Activated B cell treated with CpG ODN at 0.5 μM for 24 hours (primary cell): ENCODE results near the gene CHD5. TPM values are rescaled to one million over a fixed set of nuclear protein-coding genes. Genes with fewer than 3 reads are reported as not detected.

Source experiments
- ATAC-seq: fragments of 200-7000 bp; cut with Tn5 transposase; one replicate; pipeline ENCODE4 v1.10.0; 2021; ENCODE audit warnings: low read depth, mild to moderate bottlenecking, moderate library complexity
- CTCF ChIA-PET: fragments of 350-600 bp; sonication (Branson Sonifier 250); formaldehyde crosslinking; loops from one replicate; lab custom pipeline; 2021; ENCODE audit warnings: antibody characterized with exemption; lab: Charles Lee
- POLR2A ChIA-PET: fragments of 350-600 bp; sonication (Branson Sonifier 250); formaldehyde crosslinking; loops from one replicate; lab custom pipeline; 2021; ENCODE audit warnings: antibody characterized with exemption; lab: Charles Lee
- DNase-seq: peaks from one replicate; pipeline ENCODE4 v3.0.0; 2022
- H3K27ac Mint-ChIP-seq: one replicate; pipeline ENCODE4 v1.8.0; 2020; ENCODE audit warnings: mixed read lengths
- H3K27me3 Mint-ChIP-seq: one replicate; pipeline ENCODE4 v1.8.0; 2021; ENCODE audit warnings: mixed read lengths
- H3K36me3 Mint-ChIP-seq: one replicate; pipeline ENCODE4 v1.8.0; 2021; ENCODE audit warnings: low read depth, mixed read lengths
- H3K4me1 Mint-ChIP-seq: one replicate; pipeline ENCODE4 v1.8.0; 2021; ENCODE audit warnings: mixed read lengths
- H3K4me3 Mint-ChIP-seq: one replicate; pipeline ENCODE4 v1.8.0; 2020; ENCODE audit warnings: mild to moderate bottlenecking, mixed read lengths
- H3K9me3 Mint-ChIP-seq: one replicate; pipeline ENCODE4 v1.8.0; 2020; ENCODE audit warnings: mixed read lengths
- CTCF ChIP-seq: fragments of 200-600 bp; IDR thresholded peaks from one replicate; pipeline ENCODE4 v1.8.0; 2022; ENCODE audit warnings: antibody characterized with exemption, mild to moderate bottlenecking
- intact Hi-C: fragments of 100-400 bp; cut with micrococcal nuclease; formaldehyde crosslinking; loops from one replicate; pipeline ENCODE4 v1.15.1; 2024
- total RNA-seq: library from RNA; stranded (reverse); gene quantifications from 2 replicates; pipeline ENCODE4 v1.2.3, GENCODE V29; 2022

Gene CHD5
- total RNA-seq, 1 donor from 2014 or later: 0.31 TPM

- H3K4me3 Mint-ChIP-seq: no peak overlapping the region
- H3K27me3 Mint-ChIP-seq: peaks cover 14% of the 10 kb centered on the region
- ChIA-PET CTCF (no interaction called here), POLR2A (no interaction called here)
- no peak for ATAC-seq
- no peaks in the 10 kb centered on the region for H3K9me3 Mint-ChIP-seq
- H3K36me3 Mint-ChIP-seq: no peaks in the 10 kb centered on the region
- no peak for TF ChIP-seq CTCF
- H3K27ac Mint-ChIP-seq: no peak overlapping the region
- DNase-seq: no peak
- intact Hi-C loops: no loop called here
- H3K4me1 Mint-ChIP-seq: peaks cover 3% of the 10 kb centered on the region
These were observed 36.7 kb downstream of the CHD5 start for GRCh38 chr1:6143395-6143794.

- CTCF ChIA-PET: no interaction called here
- H3K9me3 Mint-ChIP-seq: no peaks in the 10 kb centered on the region
These were observed 37.4 kb downstream of the CHD5 start for GRCh38 chr1:6142734-6143133.

GRCh38 chr1:6142036-6142621 is 38.0 kb downstream of the CHD5 start:
- Mint-ChIP-seq H3K27ac (no peak overlapping the region), H3K27me3 (peaks cover 12% of the 10 kb centered on the region), H3K36me3 (no peaks in the 10 kb centered on the region), H3K9me3 (no peaks in the 10 kb centered on the region), H3K4me1 (no peaks in the 10 kb centered on the region), H3K4me3 (no peak overlapping the region)
- ATAC-seq: no peak
- CTCF ChIA-PET: no interaction called here
- no peak for TF ChIP-seq CTCF
- POLR2A ChIA-PET: no interaction called here
- intact Hi-C loops: no loop called here
- no peak for DNase-seq

More at GRCh38 chr1:6142734-6143133, 37.4 kb downstream of the CHD5 start:
- Mint-ChIP-seq H3K4me3 (no peak overlapping the region), H3K36me3 (no peaks in the 10 kb centered on the region), H3K4me1 (no peaks in the 10 kb centered on the region), H3K27ac (no peak overlapping the region), H3K27me3 (peaks cover 8% of the 10 kb centered on the region)
- DNase-seq (no peak), ATAC-seq (no peak)
- TF ChIP-seq CTCF: no peak
- POLR2A ChIA-PET: no interaction called here
- intact Hi-C loops: no loop called here

GRCh38 chr1:6141592-6141991 is 38.5 kb downstream of the CHD5 start:
- Mint-ChIP-seq H3K4me1 (no peaks in the 10 kb centered on the region), H3K9me3 (no peaks in the 10 kb centered on the region), H3K27me3 (peaks cover 9% of the 10 kb centered on the region), H3K4me3 (no peak overlapping the region), H3K36me3 (no peaks in the 10 kb centered on the region), H3K27ac (no peak overlapping the region)
- DNase-seq (no peak), ATAC-seq (peak; percentile 45)
- ChIA-PET CTCF (no interaction called here), POLR2A (interaction anchor here (0.6 kb wide), 1 partner anchor 151 kb away, joined by 3 read pairs; no protein-coding TSS in a partner anchor)
- intact Hi-C loops: no loop called here
- TF ChIP-seq CTCF: no peak

- intact Hi-C loops: no loop called here
- Mint-ChIP-seq H3K4me1 (no peaks in the 10 kb centered on the region), H3K9me3 (no peaks in the 10 kb centered on the region), H3K27ac (no peak overlapping the region), H3K4me3 (no peak overlapping the region), H3K36me3 (no peaks in the 10 kb centered on the region), H3K27me3 (peaks cover 6% of the 10 kb centered on the region)
- DNase-seq (no peak), ATAC-seq (no peak)
- no peak for TF ChIP-seq CTCF
- CTCF ChIA-PET: no interaction called here
- POLR2A ChIA-PET: no interaction called here
These were observed 39.7 kb downstream of the CHD5 start for GRCh38 chr1:6140413-6140812.
